Measurements from ENCODE around the gene INTS6.

The INTS6 gene, protein sequence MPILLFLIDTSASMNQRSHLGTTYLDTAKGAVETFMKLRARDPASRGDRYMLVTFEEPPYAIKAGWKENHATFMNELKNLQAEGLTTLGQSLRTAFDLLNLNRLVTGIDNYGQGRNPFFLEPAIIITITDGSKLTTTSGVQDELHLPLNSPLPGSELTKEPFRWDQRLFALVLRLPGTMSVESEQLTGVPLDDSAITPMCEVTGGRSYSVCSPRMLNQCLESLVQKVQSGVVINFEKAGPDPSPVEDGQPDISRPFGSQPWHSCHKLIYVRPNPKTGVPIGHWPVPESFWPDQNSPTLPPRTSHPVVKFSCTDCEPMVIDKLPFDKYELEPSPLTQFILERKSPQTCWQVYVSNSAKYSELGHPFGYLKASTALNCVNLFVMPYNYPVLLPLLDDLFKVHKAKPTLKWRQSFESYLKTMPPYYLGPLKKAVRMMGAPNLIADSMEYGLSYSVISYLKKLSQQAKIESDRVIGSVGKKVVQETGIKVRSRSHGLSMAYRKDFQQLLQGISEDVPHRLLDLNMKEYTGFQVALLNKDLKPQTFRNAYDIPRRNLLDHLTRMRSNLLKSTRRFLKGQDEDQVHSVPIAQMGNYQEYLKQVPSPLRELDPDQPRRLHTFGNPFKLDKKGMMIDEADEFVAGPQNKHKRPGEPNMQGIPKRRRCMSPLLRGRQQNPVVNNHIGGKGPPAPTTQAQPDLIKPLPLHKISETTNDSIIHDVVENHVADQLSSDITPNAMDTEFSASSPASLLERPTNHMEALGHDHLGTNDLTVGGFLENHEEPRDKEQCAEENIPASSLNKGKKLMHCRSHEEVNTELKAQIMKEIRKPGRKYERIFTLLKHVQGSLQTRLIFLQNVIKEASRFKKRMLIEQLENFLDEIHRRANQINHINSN

DNA sequence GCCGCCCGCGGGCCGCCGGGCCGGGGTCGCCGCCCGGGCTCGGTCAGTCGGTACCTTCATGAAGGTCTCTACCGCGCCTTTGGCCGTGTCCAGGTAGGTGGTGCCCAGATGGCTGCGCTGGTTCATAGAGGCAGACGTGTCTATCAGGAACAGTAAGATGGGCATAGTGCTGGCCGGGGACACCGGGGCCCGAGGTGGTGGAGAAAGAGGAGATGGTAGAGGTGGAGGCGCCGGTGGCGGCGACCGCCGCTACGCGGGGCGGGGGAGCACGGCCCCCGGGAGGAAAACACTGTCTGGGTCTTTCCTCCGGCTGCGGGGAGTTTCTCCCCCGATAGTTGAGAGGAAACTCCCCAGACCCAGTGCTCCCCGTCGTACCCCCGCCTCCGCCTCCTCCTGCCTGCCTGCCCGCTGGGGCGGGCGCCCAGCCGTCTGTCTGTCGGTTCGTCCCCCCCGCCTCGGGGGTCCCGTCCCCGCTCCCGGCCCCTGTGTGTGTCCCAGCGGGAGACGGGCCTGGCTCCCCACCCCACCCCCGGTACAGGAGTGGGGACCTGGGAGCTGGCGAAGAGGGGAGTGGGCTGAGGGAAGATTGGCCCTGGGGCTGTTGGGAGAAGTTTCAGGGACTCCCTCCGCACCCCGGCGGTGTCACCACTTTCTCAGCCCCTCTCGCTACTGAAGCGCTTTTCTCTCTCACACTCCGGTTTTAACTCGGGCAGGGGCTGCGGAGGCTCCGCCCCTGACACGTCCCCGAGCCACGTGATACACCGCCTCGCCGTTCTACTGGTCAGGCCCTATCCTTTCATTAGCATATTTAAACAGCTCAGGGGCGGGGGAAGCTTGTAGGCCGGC, at the start of gene INTS6:
Gene INTS6 (minus strand): TSS at position 676 of the 846 bp plus-strand sequence. CDS start 511 bp downstream, at position 165.
- peak; percentile 92 for DNase-seq

DNA sequence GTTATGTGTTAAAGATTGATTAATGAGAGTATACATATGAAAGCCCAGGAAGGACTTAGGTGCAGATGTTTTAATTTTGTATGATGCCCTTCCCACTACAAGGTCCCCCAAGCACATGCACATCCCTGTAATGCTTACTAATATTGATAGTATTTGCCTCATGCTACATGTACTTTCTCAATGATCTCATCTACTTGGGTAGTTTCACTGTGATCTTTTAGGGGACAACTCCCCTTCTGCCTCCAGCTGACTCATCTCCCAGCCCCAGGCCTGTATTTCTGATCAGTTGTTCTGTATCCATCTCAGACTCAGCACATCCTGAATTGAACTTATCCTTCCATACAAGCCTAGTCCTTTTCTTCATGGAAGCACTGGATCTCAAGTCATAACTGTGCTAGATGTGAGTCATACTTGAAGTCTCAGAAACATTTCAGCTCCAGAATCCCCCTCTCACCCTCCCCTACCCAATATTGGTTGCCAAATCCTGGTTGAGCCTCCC, 49.4 kb upstream of the INTS6 start:
- no peak for DNase-seq

DNA sequence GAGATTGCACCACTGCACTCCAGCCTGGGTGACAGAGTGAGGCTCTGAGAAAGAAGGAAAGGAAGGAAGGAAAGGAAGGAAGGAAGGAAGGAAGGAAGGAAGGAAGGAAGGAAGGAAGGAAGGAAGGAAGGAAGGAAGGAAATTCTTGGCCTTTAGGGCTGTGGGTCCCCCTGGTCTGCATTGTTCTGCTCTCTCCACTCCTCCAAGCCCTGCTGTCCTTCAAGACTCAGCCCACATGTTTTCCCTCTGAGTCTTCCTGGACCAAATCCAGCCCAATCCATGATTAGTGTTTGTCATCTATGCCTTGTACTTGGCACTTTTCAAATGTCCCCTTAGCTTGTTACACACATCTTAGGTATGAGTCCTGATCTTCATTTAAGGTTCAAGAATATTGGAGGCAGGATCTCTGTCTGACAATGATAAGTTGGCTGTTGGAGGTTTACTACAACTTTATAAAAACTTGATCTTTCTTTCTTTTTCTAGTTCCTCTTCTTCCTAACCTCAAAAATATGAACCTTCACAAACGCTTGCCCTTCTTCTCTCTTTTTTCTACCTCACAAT, 48.8 kb upstream of the INTS6 start:
- no peak for DNase-seq

DNA sequence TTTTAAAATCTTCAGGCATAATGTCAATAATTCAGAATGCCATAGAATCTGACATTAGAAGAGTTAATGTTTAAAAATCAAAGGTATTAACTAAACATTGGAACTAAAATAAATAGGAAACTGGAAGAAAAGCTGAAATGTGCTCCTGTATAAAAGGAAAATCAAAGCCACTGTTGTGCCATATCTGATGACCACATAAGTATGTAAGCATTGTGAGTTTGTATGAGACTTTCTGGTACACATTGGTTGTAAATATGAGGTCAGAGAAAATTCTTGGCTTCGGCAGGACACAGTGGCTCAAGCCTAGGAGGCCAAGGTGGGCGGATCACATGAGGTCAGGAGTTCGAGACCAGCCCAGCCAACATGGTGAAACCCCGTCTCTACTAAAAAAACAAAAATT, 48.3 kb upstream of the INTS6 start:
- DNase-seq, result no peak

DNA sequence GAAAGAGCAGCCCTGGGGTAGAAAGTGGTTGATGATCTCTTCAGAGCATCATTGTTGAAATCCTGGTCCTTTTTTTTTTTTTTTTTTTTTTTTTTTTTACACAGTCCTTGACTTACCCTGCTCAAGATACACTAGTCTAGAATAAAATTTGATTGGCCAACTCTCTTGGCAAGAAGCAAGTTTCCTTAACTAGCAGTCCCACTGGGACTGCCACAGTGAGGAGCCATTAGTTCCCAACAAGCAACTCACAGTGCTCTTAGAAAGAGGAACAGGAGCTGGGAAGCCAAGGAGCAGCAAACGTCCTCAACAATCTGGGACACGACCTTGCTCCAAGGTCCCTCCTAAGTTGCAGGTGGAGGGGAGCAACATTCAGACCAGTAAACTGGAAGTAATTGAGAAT, 47.9 kb upstream of the INTS6 start:
- DNase-seq, result no peak

DNA sequence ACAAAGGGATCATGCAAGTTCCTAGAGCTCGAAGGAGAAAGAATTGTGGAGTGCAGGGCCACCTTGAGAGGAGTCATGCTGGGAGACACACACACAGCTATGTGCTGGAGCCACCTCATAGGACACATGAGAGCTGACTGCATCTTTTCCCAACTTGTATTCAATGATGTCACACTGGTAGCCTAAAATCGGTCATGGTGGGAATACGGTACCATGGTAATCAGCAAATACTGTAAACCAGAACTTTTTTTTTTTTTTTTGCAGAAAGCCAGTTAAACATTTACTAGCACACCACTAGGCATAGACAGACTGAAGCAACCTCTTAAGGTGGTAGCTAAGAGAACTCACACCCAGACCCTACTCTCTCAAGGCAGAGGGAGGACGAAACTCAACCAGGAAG, 47.0 kb upstream of the INTS6 start:
- DNase-seq, result no peak

DNA sequence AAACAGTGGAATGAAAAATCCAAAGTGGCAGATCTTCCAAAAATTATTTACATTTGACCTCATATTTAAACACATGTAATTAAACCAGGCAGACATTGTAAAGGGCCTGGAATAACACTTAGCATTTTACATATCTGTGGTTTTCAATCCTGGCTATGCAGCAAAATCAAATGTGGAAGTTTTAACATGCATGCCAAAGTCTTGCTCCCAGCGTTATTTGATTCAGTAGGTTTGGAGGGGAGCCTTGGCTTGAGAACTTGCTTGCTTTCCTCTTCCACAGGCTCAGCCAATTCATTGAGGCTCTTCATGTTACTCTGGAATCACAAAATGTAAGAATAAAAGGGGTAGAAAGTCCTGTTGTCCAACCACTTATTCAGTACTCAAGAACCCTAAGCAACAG, 42.5 kb upstream of the INTS6 start:
- no peak for DNase-seq

DNA sequence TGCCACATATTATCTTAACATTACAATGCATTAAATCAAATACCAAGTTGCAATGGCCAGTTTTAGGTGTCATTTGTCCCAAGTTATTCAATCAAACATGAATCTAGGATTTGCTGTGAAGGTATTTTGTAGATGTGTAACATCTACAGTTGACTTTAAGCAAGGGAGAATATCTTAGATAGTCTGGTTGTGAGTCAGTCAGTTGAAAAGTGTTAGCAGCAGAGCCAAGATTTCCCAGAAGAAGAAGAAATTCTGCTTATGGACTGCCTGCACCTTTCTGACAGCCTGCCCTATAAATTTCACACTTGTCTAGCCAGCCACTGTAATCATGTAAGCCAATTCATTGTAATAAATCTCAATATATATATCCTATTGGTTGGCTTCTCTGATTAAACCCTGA, 41.3 kb upstream of the INTS6 start:
- DNase-seq, result no peak

DNA sequence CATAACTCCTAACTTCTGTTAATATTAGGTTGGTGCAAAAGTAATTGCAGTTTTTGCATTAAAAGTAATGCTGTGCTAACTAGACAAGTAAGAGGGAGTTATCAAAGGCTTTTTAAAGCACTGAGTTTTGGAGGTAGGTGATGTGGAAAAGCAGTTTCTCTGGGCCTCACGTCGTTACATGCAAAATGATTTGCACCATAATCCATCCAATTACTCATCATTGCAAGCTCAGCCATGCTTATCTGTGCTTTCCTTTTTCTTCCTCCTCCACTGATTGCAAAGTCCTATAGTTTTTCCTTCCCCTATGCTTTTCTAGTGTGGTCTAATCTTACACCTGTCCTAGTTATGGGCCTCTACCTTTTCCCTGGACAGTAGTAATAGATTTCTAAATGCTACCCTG, 35.4 kb upstream of the INTS6 start:
- DNase-seq, result no peak

DNA sequence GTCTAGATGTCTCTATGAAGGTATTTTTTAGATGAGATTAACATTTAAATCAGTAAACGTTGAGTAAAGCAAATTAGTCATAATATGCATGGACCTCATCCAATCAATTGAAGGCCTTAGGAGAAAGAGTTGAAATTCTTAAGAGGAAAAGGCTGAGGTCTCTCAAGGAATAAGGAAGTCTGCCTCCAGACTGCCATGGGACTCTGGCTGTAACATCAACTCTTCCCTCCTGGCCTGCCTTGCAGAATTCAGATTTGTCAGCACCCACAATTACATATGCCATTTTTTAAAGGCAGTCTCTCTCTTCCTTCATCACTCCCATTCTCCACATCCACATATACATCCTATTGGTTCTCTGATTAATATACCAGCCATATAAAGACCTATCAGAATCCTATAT, 28.8 kb upstream of the INTS6 start:
- DNase-seq, result no peak

DNA sequence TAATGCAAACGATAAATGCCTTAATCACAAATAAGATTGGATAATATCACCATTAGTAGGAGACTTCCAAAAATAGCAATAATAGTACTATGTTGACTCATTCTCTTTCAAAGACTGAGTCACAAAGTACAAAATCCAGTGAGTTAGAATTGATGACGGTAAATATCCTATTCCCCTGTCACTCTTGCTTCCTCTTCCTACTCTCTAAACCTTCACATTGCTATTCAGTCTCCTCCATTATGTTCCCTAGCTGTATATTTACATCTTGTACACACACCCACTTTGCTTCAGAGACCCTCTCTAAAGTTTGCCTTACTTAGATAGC, 26.3 kb upstream of the INTS6 start:
- DNase-seq, result no peak

DNA sequence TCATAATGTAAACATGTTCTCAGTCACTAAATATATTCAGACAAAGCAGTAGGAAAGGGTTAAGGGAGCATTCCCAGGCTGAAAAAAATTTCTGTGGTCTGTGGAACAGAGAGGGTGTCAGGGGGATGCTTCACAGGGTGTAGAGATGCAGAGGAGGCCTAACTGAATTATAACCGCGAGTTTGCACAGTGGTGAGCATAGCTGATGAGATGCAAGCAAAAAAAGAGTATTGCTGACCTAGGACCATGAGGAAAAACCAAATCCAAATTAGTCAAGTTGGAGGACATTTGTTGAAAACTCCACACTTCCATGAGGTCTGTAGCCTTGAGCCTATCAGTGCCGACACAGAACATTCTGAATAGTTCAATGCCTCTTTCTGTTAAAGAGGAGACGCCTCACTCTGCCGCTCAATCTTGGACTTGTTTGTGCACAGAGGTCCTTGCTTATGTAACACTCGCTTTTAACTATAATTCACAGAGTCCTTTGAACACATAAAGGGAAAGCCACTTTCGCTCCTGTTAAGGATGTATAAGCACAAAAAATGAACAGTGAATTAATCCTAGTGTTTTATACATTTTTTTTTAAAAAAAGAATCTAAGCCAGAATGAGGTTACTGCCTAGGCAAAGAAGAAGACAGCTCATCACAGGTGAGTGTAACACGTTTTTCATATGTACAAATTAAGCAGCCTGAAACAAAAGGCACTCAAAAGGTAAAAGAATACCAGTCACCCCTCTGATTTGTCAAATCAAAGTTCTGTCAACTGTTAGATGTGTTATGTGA, 25.8 kb upstream of the INTS6 start:
- DNase-seq, result no peak

DNA sequence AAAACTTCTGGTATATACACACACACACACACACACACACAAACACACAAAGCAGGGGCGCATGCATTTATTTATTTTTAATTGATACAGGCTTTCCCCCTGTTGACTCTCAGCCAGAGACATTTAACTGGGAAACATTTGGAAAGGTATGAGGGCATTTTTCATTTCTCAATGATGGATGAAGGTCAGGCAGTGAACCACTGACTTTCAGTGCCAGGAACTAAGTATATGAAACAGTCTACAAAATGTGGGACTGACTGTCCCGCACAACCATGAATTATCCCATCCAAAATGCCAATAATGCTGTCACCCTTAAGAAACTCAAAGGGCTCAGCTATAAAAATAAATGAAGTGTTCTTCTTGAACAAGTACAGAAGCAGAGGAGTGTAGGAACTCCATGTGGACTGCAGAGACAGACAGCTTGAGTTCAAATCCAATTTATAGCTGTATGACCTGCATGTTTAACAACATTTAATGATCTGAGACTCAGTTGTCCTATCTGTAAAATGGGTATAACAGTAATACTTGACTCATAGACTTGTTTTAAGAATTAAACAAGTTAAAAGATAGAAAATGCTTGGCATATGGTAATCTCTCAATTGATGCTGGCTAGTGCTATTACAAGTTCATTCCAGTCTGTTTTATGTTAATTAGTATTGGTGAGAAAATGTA, 25.0 kb upstream of the INTS6 start:
- no peak for DNase-seq

DNA sequence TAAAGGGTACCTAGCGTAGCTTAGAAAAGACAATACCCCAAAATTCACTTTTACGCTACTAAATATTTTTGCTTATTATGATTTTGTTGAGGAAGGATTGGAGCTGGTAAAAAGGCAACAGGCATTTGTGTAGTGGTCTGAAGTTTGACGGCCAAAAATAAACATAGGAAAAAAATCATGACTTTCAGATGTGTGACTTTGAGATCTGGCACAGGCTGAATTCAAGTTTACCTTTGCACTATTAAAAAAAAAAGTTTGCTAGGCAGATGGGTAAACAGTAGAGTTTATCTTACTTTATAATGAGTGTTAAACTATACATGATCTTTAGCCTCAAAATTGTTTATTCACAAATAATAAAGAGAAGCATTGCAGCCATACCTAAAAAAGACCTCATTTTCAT, 24.3 kb upstream of the INTS6 start:
- no peak for DNase-seq

DNA sequence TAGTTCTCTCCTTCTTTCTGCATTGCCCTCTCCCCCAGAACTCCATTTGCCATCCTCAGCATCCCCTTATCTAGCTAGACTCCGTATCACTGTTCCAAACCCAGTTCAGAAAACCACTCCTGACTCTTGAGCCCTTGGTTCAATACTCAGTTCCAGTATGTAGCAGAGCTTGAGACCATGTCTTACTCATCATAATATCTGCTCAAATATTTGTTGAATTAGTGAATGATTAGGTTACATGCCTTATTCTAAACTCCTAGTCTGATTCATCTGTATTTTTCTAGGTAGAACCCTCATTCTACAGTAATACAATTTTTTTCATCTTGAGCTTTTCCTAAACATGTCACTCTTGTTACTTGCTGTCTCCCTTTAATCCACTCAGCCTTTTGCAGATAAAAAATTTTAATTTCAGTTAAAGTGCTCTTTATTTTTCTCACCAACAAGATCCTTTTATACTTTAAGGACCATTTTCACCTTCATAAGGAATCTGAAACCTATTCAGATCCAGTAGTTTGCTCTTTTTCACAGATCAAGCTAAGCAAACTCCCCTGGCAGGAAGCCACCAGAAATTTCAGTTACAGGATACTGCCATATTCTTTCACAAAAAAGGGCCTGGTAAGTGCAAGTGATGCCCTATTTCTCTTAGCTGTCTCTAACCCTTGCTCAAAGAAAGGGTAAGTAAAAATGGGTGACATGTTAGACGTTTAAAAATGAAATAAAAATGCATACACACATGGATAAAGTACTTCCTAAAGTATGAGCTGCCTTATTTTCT, 23.1 kb upstream of the INTS6 start:
- DNase-seq, result no peak

DNA sequence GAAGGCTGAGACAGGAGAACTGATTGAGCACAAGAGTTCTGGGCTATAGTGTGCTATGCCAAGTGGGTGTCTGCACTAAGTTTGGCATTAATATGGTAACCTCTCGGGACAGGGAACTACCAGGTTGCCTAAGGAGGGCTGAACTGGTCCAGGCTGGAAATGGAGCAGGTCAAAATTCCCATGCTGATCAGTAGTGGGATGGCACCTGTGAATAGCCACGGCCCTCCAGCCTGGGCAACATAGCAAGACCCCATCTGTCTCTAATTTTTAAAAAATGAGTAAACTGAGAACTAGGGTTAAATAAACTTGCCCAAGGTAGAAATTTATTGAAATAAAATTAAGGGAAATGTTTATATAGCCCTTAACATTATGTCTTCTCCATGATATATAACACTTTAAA, 17.0 kb upstream of the INTS6 start:
- DNase-seq, result no peak

DNA sequence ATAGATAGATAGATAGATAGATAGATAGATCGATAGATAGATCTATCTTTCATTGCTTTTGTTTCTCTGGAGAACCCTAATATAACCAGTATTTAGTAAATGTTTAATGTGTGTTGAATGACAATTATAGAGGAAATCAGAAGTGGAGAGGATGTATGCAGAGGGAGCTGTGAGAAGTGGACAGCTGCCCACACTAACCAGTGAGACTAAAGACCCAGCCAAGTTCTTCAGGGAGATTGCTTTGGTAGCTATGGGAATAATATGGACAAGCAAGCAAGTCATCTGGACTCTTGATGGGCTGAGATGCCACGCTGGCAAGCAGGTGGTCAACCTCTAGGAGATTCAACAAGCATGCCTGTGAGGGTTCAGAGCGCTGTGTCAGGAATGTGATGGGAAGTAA, 14.9 kb upstream of the INTS6 start:
- DNase-seq, result no peak

DNA sequence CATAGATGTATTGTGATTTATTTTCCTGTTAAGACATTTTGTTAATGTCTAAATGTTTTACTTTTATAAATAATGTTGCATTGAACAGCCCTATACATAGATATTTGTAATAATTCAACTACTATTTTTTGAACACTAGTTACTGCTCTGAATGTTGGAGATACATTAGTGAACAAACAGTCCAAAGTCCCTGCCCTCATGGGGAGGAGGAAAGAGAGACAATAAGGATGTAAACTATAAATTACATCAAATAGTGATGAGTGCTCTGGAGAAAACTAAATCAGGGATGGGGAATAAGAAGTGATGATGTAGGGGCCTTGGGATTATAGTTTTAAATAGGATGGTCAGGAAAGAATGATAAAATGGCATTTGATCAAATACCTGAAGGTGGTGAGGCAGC, 12.3 kb upstream of the INTS6 start:
- no peak for DNase-seq

DNA sequence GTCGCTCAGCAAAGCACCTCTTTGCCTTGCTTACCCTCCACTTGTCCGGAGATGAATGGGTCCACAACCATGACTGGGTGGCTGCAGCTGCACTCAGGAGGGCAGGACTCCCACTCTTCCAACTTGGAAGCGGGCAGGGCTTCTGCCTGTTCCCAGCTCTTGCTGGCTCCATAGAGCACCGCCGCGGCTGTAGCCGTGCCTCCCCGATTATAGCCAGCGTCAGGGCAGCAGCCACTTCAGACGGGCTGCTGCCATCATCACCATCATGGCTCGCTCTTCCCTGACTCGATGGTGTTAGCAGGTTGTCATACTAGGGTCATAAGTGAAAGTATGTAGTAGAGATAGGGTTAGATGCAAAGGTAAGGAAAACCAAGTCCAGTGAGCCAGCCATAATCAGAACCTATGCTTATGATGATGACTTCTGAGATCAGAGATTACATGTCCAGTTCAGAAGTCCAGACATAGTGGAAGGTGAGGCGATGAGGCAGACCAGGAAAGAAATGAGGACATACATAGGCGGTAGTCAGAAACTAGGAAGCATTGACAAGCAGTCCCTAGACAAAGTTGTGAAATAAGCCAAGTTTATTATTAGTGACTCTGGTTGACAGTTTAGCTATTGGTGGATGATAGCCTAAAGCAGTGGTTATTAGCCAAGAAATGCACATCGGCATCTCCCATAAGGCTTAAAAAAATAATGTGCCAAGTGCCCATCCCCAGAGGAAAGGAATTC, 4.4 kb upstream of the INTS6 start:
- DNase-seq, result no peak

DNA sequence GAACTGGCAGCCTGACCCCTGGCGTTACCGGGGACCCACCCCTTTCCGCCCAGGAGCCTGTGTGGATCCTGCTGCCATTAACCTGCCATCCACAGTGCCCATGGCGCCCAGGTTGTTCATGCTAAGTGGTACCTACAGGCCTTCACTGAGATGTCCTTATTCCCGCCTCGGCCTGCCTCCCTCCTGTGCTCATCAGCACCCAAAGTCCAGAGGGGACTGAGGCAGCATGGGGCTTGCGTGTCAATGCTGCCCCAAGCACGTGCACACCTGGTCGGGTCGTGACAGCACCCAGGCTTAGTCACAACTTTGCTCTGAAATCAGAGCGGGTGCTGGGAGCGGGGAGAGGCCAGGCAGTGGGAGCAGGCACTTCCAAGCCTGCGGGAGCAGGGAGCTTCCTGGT, 3.7 kb upstream of the INTS6 start:
- no peak for DNase-seq
